HG02884 (cell line): ENCODE measurements around the gene CRK.
"Not testable (repeated sequence)": the region's sequence is repeated elsewhere in the genome, so short reads cannot be mapped to it uniquely, and the experiment has no call there.

ENCODE experiments used
- ATAC-seq: cut with Tn5 transposase; IDR thresholded peaks from one replicate; pipeline ENCODE4 v1.9.1; 2021; ENCODE audit warnings: mild to moderate bottlenecking, moderate library complexity; ENCODE audit not compliant: unreplicated experiment

CRK gene

DNA sequence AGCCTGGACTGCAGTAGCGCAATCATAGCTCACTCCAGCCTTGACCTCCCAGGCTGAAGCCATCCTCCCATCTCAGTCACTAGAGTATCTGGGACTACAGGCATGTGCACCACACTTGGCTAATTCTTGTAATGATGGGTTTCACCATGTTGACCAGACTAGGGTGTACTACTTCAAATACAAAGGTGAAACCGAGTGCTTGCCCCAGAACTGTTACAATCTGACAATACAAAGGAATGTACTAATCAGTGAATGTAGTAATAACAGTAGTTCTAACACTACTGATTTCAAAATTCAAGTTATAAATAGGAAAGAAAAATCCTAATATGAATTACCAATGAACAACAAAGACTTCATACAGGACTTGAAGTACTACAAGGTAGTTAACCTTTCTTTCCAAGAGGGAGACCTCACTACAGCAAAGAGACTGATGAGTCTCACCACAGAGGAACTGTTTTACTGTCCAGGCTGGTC is 24.4 kb downstream of the CRK start:
- ATAC-seq = peak; percentile 65

DNA sequence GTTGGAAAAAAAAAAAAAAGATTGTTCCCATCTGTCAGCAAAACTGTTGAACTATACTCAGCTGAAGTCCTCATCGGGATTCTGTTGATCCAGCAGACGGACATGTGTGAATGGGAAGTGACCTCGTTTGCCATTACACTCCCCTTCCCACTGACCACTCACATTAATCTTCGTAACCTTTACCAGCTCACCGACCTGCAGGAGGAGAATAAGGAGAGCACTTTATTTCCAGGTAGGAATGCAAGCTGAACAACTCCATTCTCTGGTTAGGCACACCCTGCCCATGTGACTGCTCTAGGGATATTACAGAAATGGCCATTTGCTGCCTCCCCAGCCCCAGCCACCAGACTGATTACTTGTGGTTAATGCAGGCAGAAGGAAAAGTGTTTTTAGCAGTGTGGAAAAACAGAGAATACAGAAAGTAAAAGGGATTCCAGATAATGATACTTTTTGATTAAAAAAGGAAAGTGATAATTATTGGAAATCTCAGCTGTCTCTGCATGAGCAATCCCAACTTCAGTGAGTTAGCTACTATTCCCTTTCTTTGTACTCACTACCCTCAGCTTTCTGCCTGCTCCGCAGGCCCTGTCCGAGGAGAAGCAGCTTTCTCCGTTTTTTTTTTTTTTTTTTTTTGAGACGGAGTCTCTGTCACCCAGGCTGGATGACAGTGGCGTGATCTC is 32.4 kb downstream of the CRK start:
- ATAC-seq = no peak

DNA sequence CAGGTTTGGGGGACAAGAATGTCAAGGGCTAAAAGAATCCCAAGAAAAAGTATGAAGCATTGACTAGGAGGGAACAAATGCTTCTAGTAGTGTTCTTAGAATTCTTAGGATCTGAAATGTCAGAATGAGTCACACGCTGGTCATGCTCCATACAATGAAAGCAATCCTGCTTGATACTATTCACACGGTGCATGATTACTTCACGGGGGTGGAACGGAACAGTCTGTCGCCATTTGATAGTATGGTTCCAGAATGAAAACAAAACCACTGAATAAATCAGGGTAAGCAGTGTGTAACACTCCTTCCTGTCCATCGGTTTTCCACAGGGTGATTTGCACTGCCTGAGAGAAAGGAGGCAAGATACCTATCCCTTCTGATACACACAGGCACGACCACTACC is 33.1 kb downstream of the CRK start:
- ATAC-seq = no peak

DNA sequence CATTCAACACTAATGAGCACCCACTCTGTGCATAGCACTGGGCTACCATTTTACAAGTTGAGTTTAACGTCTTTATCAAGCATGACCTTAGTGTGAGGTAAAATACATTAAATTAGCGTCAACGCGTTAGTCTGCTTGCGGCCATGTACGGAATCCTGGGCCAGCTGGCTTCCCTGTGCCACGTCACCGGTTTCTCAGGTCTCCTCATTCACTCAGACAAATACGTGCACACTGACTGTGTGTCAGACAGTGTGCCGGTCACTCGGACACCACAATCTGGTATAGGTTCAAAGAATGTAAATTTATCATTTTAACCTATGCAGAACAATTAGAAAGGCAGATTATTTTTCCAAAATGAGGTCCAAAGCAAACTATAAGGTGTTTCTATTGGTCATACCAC is 34.6 kb downstream of the CRK start:
- ATAC-seq = no peak

DNA sequence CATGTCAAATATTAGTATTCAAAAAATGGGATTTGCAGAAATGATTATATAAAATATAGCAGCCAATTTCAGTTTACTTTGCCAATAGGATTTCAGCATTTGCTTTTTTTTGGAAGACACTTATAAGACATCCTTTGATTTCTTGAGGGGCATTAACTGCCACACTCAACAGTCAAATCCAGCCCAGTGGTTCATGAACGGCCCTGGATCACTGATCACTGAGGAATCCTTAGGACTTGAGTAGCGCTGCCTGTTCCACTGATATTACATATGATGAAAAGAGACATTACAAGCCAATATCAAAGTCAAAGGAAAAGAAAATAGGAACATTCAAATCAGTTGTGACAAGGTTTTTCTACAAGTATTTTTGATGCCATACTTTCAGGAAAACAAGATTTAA is 35.1 kb downstream of the CRK start:
- no peak for ATAC-seq

DNA sequence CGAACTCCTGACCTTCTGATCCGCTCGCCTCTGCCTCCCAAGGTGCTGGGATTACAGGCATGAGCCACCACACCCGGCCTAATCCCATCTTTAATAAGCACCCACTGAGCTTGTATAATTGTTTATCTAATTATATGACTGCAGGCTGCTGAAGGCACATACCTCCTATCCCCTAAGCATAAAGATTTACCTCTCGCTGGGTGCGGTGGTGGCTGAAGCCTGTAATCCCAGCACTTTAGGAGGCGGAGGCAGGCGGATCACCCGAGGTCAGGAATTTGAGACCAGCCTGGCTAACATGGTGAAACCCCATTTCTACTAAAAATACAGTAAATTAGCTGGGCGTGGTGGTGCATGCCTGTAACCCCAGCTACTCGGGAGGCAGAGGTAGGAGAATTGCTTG is 35.9 kb downstream of the CRK start:
- no peak for ATAC-seq

DNA sequence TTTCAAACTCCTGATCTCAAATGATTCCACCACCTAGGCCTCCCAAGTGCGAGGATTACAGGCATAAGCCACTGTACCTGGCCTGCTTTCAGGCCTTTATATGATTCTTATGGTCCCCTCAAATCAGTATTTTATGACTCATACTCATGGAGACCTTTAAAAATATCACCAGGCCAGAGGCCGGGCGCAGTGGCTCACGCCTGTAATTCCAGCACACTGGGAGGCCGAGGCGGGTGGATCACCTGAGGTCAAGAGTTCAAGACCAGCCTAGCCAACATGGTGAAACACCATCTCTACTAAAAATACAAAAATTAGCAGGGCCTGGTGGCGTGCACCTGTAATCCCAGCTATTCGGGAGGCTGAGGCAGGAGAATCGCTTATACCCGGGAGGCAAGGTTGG is 37.6 kb downstream of the CRK start:
- not testable (repeated sequence) for ATAC-seq

DNA sequence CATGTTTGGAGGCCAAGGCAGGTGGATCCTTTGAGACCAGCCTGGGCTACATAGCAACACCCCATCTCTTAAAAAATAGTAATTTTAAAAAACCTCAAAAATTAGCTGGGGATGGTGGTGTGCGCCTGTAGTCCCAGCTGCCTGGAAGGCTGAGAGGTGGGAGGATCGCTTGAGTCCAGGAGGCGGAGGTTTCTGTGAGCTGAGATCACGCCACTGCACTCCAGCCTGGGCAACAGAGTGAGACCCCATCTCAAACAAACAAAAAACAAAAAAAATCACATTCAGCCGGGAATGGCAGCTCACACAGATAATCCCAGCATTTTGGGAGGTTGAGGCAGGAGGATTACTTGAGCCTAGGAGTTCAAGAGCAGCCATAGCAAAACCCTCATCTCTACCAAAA is 39.6 kb downstream of the CRK start:
- ATAC-seq = no peak

DNA sequence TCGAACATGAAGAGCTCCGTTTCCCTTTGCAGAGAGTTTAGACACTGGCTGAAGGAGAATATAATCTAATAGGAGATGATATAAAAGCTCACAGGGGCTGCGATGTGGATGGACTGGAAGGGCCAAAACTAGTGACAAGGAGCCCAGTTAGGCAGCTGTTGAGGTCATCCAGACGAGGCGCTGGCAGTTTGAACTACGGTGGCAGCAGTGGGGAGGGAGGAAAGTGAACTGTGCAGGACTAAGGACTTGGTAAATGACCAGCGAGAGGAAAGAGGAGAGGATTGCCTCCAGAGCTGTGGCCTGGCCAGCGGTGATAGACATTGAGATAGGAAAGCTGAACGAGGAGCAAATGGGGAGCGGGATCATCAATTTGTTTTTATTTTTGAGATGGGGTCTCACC is 41.4 kb downstream of the CRK start:
- ATAC-seq = no peak

DNA sequence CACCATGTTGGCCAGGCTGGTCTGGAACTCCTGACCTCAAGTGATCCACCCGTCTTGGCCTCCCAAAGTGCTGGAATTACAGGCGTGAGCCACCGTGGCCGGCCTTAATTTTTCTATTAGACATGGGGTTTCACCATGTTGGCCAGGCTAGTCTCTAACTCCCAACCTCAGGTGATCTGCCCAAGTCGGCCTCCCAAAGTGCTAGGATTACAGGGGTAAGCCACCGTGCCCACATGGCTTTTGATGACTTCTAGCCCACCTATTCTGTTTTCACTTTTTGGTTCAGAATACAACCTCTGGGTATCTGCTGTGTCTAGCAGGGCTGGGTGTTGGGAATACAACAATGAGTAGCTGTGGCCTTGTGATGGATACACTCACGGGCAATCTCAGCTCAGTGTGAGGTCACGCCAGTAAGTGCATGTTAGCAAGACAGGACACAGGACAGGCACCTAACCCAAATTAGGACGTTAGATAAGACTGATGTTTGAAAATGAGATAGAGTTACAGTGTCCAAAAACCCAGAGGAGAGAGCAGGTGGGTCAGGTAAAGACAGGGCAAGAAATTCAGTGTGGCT is 41.9 kb downstream of the CRK start:
- ATAC-seq = no peak

DNA sequence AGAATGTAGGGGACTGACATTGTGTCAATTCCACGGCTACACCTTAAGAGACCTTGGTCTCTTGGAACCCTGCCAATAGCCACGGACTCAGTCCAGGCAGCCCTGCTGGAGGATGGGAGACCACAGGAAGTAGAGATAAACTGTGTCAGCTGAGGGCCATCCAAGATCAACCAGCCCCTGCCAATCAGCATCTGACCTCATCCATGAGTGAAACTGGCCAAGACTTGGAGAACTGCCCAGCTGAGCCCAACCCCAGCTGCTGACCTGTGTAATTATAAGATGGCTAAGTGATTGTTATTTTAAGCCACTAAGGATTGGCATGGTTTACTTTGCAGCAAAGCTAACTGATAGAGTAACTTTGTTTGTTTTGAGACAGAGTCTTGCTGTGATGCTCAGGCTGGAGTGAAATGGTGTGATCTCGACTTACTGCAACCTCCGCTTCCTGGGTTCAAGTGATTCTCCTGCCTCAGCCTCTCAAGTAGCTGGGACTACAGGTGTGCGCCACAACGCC is 42.7 kb downstream of the CRK start:
- ATAC-seq = no peak

DNA sequence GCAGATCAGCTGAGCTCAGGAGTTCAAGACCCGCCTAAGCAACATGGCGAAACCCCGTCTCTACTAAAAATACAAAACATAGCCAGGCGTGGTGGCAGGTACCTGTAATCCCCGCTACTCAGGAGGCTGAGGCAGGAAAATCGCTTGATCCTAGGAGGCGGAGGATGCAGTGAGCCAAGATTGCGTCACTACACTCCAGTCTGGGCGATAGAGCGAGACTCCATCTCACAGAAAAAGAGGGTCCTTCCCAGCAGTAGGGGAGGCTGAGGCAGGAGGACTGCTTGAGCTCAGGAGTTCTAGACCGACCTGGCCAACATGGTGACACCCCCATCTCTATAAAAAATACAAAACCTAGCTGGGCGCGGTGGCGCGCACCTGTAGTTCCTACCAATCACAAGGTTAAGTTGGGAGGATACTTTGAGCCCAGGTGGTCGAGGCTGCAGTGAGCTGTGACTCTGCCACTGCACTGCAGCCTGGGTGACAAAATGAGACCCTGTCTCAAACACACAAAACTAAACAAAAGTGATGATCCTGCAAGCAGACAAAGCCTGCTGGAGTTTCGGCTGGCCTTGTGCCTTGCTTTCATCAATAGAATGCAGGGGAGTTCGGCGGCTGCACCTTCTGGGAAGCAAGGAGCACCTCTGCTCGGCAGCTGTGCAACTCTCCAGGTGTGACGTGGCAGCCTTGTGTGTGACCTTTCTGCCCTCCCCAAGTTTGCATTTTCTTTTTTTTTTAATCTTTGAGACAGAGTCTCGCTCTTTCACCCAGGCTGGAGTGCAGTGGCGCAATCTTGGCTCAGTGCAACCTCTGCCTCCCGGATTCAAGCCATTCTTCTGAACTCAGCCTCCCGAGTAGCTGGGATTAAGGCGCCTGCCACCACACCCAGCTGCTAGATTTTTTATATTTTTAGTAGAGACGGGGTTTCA is 43.6 kb downstream of the CRK start:
- ATAC-seq = no peak

DNA sequence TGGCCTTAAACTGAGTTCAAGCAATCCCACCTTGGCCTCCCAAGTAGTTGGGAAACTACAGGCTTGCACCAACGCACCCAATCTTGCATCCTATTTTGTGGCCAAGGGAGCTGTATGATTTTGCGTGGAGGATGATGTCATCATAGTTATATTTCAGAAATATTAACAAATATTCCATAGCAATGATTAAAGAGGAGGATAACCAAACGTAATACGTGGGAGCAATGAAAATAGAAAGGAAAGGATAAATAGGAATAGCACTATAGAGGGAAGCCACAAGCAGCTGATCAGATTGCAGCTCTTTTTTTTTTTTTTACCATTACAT is 53.8 kb downstream of the CRK start:
- no peak for ATAC-seq

DNA sequence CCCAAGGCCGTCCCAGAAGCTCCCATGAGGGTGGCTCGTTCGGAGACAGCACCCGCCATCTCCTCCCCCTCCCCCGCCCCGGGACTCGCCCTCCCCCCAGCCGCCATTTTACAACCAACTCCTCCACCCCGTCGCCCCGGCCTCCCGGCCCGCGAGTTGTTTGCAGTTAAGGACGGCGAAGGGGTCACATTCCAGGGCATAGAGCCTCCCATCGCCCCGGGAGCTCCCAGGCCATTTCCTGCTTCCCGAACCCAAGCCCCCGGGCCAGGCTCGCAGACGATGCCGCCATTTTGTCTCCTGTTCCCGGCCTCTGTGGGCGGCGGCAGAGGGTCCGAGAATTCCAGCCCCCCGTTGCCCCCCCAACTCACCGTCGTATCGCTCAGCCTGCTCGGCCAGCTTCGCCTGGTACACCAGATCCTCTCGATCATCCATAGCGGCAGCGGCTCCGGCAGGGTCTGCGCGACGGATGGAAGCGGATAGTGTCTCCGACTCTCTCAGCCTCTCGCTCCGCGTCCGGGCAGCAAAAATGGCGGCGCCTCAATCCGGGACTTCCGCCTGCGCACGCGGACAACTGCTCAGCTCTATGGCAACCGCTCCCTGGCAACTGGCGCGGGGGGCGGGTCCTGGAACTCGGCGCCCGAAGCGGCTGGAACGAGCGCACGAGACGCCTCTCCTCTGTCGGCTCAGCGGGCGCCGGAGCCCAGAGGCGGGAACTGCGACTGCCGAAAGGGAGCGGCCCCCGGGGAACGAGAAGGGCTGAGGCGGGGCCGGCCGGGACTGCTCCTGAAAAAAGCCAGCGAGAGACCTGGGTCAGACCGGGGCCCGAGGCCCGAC is 56.1 kb downstream of the CRK start, which contains the start of gene YWHAE:
Gene YWHAE, minus strand, starts transcription at position 544 of the 834 bp plus-strand sequence. Its CDS starts 112 bp downstream, at position 432.
- ATAC-seq = peak; percentile 83

DNA sequence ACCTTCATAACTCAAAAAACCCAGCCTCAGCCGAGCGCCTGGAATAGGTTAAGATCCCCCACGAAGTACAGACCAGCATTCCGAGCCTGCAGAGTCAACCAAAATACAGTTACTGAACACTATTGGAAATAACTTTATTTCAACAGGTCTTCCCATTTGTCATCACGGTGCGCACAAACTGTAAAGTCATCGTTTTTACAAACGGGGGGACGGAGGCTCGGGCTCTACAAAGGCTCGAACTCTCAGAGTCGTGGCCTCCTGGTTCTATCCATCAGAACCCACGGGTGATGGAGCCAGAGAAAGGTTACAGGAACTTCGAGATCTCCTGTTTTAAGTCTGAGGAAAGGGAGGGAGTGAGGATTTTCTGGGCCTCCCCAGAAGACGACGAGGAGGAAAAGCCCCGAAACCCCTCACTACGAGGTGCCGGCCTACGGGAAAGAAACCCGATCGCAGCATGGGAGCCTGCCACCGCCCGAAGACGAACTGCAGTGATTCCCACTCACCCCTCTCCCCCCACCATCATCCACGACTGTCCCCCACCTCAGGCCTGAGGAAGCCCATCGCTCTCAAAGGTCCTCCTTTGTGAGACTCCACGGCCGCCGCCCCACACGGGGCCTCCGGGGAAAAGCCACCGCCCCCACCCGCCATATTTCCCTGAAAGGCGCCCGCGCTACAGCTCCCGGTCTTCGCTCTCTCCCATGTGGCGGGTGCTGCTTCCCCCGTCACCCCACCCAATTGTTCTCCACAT is 56.9 kb downstream of the CRK start:
- no peak for ATAC-seq

DNA sequence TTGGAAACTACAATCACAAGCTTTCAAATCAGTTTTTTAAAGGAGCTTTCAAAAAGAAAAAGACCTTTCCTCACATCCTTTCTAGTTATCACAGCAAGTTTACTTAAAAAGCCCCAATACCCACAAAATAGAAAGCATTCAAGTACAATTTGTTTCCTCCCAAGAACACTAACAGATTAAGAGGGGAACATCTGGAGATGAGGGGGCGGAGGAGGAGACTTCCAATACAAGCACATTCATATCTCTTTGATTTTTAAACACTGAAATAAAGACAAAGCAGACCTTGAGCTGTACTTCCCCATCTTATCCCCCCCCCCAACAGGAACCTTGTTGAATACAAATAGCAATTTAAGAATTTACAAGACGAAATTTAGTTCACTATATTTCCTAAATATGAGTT is 58.0 kb downstream of the CRK start:
- ATAC-seq = no peak

DNA sequence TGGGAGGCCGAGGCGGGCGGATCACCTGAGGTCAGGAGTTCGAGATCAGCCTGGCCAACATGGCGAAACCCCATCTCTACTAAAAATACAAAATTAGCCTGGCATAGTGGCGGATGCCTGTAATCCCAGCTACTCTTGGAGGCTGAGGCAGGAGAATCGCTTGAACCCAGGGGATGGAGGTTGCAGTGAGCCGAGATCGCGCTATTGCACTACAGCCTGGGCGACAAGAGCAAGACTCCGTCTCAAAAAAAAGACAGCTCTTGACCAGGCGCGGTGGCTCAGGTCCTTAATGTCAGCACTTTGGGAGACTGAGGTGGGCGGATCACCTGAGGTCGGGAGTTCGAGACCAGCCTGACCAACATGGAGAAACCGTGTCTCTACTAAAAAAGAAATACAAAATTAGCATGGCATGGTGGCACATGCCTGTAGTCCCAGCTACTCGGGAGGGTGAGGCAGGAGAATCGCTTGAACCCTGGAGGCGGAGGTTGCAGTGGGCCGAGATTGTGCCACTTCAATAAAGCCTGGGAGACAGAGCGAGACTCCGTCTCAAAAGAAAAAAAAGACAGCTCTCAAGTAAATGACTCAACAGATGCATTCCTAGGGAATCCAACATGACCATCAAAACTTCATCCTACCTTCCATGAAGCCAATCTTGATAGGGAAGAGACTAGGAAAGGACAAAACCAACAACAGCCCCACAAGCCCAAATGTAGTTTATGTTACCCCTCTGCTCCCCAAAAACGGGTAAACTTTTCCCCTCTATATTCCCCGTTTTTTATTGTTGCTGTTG is 60.0 kb downstream of the CRK start:
- ATAC-seq = not testable (repeated sequence)

DNA sequence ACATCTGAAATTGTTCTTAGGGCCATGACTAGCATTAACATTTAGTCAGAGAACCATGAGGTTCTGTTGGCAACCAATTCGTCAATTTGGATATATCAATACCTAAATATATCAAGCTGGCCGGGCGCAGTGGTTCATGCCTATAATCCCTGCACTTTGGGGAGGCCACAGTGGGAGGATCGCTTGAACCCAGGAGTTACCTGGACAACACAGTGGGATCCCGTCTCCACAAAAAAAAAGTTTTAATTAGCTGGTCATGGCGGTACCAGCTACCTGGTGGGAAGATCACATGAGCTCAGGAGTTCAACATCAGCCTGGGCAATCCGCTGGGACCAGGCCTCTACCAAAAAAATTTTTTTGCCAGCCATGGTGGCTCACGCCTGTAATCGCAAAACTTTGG is 64.5 kb downstream of the CRK start:
- ATAC-seq = no peak
